Pons (tissue), 1 donor: Measurements from ENCODE around the gene CZIB.
"Not testable (repeated sequence)": the region's sequence is repeated elsewhere in the genome, so short reads cannot be mapped to it uniquely, and the experiment has no call there.

Source experiments
- DNase-seq: peaks from one replicate; pipeline ENCODE4 v3.0.0-alpha.2; 2016; ENCODE audit warnings: low spot score

The CZIB gene

DNA sequence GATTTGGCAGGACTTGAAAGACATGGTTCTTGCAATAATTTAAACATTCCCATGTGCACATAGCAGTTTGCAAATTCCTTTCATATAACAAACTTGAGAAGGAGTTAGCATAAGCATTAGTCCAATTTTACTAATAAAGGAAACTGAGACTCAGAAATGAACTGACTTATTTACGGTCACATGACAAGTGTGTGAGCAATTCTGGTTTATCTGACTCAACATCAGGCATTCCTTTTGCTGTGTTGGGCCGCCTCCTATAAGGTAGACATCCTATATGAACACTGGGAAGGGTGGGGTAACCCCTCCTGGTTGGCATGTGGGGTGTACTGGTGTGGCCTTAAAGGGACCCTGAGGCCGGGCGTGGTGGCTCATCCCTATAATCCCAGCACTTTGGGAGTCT is 32.3 kb downstream of the CZIB start:
- no peak for DNase-seq

DNA sequence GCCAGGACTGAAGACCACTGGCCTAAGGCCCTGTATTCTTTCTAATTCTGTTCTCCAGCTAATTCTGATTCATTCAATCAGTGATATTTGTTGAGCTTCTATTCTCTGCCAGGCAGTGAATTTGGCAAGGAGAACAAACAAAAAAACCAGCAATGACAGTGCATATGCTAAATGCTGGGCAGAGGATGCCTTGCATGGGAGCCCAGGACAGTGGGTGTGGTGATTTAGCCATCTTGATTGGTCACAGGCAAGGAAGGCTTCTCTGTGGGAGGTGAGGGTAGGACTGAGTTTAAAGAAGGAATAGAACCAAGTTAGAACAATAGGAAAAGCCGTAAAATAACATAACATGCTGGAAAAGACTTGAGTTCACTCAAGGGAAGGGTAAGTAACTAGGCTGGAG is 33.0 kb downstream of the CZIB start:
- no peak for DNase-seq

DNA sequence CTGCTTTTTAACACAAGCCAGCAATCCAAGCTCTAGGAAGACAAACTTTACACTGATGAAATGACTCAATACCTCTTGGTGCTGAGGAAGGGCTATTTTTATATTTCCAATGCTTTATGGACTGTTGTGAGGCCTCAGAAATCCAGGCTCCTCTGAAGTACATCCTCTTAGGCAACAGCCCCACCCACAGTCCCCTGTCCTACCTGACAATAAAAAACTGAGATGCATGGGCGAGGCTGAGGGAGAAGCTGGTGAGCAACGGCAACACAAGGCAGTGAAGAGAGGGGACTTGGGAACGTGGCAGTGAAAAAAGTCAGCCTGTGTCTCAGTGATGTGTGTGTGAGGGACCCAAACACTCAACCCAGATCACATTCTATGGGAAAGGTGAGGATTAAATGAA is 33.9 kb downstream of the CZIB start:
- DNase-seq, result no peak

DNA sequence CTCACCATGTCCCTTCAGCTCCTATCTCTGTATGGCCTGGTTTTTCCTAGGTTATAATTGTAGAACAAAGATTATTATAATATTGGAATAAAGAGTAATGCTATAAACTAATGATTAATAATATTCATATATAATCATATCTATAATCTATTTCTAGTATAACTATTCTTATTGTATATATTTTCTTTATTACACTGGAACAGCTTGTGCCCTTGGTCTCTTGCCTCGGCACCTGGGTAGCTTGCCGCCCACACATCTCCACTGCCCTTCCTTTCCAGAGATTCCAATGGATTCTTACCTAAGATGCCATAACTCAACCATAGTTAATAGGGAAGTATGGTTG is 34.5 kb downstream of the CZIB start:
- DNase-seq, result not testable (repeated sequence)

DNA sequence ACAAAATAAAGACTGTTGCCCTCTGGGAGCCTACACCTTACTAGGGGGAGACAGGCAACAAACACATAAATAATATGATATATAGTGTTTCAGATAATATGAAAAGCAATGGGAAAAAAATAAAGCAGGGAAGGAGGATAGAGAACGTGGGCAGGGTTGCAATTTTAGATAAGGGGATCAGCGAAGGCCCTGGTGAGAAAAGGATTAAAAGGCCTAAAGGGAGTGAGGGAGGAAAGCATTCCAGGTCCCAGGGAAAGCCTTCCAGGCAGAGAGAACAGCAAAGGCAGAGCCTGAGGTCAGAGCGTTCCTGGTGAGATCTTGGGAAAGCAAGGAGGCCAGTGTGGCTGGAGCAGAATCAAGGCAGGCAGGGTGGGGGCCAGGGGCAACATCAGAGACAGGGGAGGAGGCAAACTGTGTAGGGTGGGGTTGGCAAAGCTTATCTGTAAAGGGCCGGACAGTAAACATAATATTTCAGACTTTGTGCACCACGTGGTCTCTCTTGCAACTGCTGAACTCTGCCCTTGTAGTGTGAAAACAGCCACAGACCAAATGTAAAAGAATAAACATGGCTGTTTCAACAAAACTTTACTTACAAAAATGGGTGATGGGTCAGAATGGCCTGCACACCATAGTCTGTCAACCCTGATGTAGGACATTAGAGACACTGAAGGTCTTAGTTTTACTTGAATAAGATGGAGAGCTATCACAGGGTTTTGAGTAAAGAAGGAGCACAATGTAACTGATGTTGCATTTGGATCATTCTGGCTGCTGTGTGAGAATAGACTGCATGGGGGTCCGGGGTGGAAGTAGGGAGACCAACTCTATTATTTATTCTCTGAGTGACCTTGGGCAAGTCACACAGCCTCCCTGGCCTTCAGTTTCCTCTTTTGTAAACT is 37.1 kb downstream of the CZIB start:
- DNase-seq, result no peak

DNA sequence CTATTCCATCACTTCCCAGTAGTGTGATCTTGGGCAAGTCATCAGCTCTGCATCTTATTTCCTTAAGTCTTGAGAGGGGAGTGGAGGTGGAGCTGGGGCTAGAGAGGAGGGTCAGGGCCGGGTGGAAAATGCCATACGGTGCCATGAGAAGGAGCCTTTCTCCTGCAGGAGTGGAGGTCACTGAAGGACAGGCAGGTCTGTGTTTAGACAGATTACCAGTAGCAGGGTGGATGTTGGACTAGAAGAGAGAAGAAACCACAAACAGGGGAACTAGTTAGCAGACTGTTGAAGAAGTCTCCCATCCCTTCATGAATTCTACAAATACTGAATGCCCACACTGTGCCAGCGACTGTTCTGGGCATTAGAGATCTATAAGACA is 37.7 kb downstream of the CZIB start:
- no peak for DNase-seq

DNA sequence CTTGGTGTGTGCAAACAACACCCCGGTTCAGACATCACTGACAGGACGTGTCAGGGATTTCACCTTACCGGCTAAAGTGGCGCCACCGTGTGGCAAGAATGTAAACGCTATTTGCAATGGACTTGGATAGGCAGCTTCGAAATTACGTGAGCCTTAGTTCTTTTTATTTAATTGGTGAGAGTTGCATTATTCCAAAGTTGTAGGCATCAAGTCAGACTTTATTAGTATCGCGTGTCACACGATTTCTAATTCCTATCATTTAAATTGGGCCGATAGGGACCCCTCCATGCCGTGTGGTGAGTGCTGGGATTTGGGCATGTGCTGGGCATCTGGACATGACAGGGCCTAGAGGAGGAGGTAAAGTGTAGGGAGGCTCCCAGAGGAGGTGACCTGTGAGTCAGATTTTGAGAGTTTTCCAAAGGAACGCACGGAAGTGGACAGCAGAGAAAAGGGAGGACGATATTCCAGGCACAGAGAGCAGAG is 38.3 kb downstream of the CZIB start:
- DNase-seq, result peak; percentile 75

DNA sequence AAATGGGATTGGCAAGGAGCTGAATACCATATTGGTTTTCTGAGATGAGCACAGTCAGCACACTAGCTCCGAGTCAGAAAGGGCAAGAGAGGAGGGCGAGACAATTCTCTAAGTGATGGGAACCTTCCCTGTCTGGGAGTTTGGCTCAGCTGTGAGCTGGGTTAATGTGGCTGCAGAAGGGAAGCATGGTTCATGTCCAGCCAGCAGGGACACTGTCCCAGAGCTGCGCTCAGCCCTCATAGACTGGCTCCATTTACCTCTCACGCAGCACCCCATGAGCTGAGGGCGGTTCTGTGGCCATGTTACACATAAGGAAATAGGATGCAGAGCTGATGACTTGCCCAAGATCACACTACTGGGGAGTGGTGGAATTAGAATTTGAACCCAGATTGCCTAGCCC is 39.5 kb downstream of the CZIB start:
- DNase-seq, result no peak

DNA sequence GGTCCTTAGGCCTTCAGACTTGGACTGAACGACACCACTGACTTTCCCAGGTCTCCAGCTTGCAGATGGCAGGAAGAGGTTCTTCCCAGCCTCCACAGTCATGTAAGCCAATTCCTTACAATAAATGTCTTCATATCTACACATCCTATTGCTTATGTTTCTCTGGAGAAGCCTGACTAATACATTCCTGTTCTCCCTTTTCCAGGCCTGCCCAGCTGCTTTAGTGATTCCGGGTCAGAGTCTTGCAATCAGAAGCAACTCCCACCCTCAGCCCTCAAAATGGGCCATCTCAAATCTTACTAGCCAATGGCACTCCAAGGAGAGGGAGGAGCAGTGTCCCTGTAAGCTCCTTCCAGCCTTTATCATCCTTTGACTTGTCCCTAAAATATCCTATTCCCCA is 40.2 kb downstream of the CZIB start:
- no peak for DNase-seq

DNA sequence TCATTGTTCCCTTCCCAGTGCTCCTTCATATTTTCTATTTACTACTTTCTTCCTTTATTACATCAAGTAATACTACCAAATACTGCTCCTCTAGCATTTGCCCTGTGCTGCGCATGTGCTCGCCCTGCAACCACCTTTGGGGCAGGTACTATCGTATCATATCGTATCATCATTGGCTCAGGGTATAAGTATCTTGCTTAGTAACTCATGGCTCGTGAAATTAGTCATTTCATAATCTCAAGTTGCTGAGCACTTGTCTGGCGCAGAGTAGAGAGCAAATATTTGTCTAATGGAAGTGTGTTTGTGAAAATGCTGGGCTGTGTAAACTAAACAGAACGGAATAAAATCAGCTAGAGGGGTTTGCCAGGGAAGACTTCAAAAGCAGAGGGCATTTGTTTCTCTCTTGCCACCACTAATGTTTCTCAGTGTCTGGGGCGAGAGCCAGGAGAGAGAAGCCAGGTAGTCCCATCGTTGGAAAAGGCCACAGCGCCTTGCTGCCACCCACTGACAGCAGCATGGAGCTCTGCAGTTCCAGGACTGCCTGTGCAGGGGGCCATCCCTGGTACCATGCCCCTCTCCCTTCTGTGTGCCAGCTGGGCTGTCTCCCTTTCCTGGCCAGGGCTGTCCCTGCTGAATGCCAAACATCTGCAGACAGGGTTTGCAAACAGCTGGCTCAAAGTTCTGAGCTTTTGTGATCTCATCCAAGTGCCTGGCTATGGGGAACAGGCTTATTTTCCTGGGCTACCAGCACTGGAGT is 43.8 kb downstream of the CZIB start:
- no peak for DNase-seq

DNA sequence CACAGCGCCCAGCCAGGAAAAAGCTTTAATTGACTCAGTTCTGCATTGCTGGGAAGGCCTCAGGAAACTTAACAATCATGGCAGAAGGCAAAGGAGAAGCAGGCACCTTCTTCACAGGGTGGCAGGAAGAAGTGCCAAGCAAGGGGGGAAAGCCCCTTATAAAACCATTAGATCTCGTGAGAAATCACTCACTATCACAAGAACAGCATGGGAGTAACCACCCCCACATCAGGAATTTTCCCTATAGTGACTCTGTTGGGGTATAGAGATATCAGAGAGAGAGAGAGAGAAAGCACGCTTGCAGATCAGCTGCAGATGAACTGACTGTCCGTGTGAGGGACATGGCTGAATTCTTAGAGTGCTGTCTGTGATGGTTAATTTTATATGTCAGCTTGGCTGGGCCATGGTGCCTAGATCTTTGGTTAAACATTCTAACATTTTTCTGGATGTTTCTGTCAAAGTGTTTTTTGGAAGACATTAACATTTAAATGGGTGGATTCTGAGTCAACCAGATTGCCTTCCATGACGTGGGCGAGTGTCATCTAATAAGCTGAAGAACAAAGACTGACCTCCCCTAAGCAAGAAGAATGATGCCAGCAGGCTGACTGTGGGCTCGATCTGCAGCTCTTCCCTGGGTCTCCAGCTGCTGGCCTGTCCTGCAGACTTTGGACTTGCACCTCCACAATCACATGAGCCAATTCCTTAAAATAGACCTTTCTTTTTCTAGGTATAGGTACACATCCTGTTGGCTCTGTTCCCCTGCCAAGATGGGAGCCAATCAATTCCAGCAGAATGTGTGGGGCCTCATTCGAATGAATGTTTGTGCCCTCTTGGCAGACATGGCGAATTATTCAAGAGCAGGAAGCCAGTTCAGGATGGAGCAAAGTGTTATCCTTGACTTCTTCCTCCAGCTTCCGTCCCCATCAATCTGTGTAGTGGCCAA is 45.2 kb downstream of the CZIB start:
- no peak for DNase-seq

DNA sequence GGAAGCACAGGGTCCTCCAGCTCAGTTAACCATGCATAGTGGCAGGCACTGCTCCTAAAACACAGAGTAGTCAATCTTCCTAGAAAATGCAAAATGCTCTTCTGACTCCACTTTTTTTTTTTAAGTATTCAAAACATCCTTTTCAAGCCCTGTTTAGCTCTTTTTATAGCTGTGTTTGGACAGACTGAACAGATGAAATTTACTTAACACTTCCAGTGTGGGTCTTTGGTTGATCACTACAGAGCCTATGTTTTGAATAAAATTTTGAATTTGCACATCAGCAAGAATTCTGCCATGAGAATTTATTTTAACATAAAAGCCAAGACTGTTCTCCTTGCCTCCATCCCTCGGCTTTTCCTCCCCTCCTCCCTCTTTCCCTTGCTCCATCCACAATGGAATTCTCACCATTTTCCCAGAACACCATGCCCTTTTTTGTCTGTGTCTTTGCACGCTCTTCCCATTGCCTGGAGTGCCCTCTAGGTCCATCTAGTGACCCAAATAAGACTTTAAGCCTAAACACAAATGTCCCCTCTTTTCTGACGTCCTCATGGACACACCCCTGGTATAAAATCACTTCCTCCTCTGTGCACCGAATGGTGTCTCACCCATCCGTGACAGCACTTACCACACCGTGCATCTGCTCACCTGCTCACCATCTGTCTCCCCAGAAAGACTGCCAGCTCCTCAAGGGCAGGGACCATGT is 47.9 kb downstream of the CZIB start:
- no peak for DNase-seq

DNA sequence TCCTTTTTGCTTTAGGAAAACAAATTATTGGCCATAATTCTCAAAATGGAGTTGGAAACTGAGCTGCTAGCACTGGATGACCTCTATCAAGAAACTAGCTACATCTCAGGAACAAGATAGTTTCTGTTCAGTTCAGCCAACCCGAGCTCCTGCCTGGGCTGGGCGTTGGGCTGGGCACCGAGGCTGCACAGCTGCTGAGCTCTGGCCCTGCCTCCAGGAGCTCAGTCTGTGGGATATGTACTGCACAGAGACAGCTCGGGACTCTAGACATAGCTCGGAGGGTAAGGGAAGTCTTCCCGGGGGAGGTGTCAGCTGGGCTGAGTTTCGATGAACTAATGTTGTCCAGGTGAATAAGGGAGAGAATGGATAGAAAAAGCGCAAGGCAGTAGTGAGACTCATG is 53.5 kb downstream of the CZIB start:
- DNase-seq, result no peak

DNA sequence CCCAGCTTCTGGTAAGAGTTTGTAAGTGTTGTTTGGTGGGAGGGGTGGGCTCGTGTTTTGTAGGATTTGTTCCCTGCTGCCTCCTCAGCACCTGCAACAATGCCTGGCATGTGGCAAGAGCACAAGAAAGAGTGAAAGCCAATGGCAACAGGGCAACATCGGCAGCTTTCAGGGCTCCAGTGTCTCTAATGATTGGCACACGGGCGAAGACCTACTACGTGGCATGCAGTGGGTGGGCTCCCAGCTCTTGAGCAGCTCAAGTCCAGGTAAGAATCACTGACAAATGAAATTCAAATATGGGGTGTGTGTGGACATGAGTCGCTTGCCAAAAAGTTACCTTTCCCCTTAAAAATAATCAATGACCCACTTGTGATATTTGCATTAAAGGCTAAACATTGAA is 54.1 kb downstream of the CZIB start:
- no peak for DNase-seq

DNA sequence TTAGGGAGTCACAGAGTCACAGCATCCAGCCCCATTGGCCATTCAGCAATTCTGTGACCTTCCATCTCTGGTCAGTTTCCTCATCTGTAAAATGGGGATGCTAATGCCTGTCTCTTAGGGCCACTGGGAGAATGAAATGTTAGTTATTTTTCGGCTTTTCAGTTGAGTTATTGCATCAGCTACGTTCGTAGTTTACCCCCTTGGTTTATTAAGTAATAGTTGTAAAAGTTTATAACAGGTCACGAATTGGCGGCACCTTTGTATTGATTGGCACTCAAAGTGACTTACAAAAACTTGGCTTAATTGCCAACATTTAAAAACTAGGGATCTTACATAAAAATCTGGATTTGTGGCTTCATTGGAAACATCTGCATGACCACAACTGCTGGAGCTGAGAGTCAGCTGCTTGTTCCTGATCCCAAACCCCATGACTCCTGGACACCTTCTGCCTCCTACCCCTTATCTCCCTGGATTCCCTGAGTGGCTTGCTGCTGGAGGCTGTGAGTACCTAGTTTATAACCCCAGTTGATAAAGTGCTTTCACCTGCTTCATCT is 54.9 kb downstream of the CZIB start:
- DNase-seq, result no peak
